Endodermal cell (in vitro differentiated cells): ENCODE measurements around the gene GOLT1A. TPM values are rescaled to one million over a fixed set of nuclear protein-coding genes. Genes with fewer than 3 reads are reported as not detected.

Experiments used
- DNase-seq: peaks from one replicate; pipeline ENCODE4 v3.0.0-alpha.2; 2017
- H3K27ac ChIP-seq: 2 replicates; pipeline ENCODE4 v1.5.1; 2013; ENCODE audit warnings: mild to moderate bottlenecking, low read depth, low read length, moderate library complexity
- H3K27me3 ChIP-seq: 2 replicates; pipeline ENCODE4 v1.6.1; 2013; ENCODE audit warnings: mild to moderate bottlenecking, low read length, moderate library complexity; ENCODE audit not compliant: insufficient read depth, control insufficient read depth, poor library complexity, severe bottlenecking
- H3K36me3 ChIP-seq: 2 replicates; pipeline ENCODE4 v1.7.0; 2013; ENCODE audit warnings: mild to moderate bottlenecking, low read length, moderate library complexity; ENCODE audit not compliant: control insufficient read depth, insufficient read depth
- H3K4me1 ChIP-seq: one replicate; pipeline ENCODE4 v1.7.0; 2013; ENCODE audit warnings: low read length; ENCODE audit not compliant: control insufficient read depth, insufficient read depth
- H3K4me3 ChIP-seq: 2 replicates; pipeline ENCODE4 v1.5.1; 2013; ENCODE audit warnings: mild to moderate bottlenecking, low read length, moderate library complexity
- H3K9ac ChIP-seq: 2 replicates; pipeline ENCODE4 v1.6.1; 2013; ENCODE audit warnings: mild to moderate bottlenecking, low read length, moderate library complexity; ENCODE audit not compliant: poor library complexity, severe bottlenecking; ENCODE audit errors: extremely low read depth
- H3K9me3 ChIP-seq: 2 replicates; pipeline ENCODE4 v1.6.1; 2013; ENCODE audit warnings: mild to moderate bottlenecking, low read length, moderate library complexity; ENCODE audit not compliant: control insufficient read depth
- H3K27ac Mint-ChIP-seq: 2 replicates; pipeline ENCODE4 v1.8.0; 2020; ENCODE audit warnings: mixed read lengths
- H3K27me3 Mint-ChIP-seq: 2 replicates; pipeline ENCODE4 v1.8.0; 2021; ENCODE audit warnings: mild to moderate bottlenecking, mixed read lengths; ENCODE audit not compliant: insufficient read depth
- H3K36me3 Mint-ChIP-seq: 2 replicates; pipeline ENCODE4 v1.8.0; 2020; ENCODE audit warnings: low read depth, mixed read lengths
- H3K4me1 Mint-ChIP-seq: 2 replicates; pipeline ENCODE4 v1.8.0; 2020; ENCODE audit warnings: mixed read lengths
- H3K4me3 Mint-ChIP-seq: 2 replicates; pipeline ENCODE4 v1.8.0; 2020; ENCODE audit warnings: mild to moderate bottlenecking, moderate library complexity, mixed read lengths
- H3K9me3 Mint-ChIP-seq: 2 replicates; pipeline ENCODE4 v1.8.0; 2020; ENCODE audit warnings: mild to moderate bottlenecking, mixed read lengths
- CTCF ChIP-seq: fragments of 200-600 bp; sonication (generic); conservative IDR thresholded peaks from 2 replicates; pipeline ENCODE4 v1.5.0; 2021; ENCODE audit warnings: antibody characterized with exemption, mild to moderate bottlenecking
- WGBS, 2 experiments: methylation state at CpG; one replicate each; pipeline versions ENCODE4 v1.1.5 to v1.1.7; 2013; ENCODE audit warnings: missing lambda C conversion rate in 2 of 2, mixed read lengths in 1 of 2; ENCODE audit not compliant: insufficient coverage in 1 of 2, insufficient read length in 1 of 2; 5-methylcytosine and 5-hydroxymethylcytosine counted together
- total RNA-seq, 2 donors: library from RNA; stranded (reverse); fragmentation: NEBNext Ultra II Directional in 1 of 2; extraction: Animal tissue kit (Norgen Biotek cat#: 25700) in 1 of 2; gene quantifications; 2 replicates in 1 of 2; 3 replicates in 1 of 2; pipeline ENCODE4 v1.2.1, GENCODE V29; 2021

Gene GOLT1A
- total RNA-seq, 2 donors from 2014 or later, result 1.8 to 6.2 TPM

GRCh38 chr1:204201348-204202040, 12.3 kb downstream of the GOLT1A start:
- H3K4me1 ChIP-seq, result no peaks in the 10 kb centered on the region
- WGBS, 2 experiments, result 92 to 98% methylated on average over 8 to 12 of the region's 12 CpGs
- no peak for TF ChIP-seq CTCF
- peaks cover 13% of the 10 kb centered on the region for H3K27me3 Mint-ChIP-seq
- no peaks in the 10 kb centered on the region for H3K36me3 ChIP-seq
- H3K4me3 Mint-ChIP-seq, result no peak overlapping the region
- no peak overlapping the region for H3K9ac ChIP-seq
- no peak overlapping the region for H3K4me3 ChIP-seq
- no peaks in the 10 kb centered on the region for H3K9me3 ChIP-seq
- no peak overlapping the region for H3K27ac ChIP-seq
- H3K4me1 Mint-ChIP-seq, result peaks cover 10% of the 10 kb centered on the region
- DNase-seq, result no peak
- peaks cover 16% of the 10 kb centered on the region for H3K27me3 ChIP-seq
- no peak overlapping the region for H3K27ac Mint-ChIP-seq
- no peaks in the 10 kb centered on the region for H3K9me3 Mint-ChIP-seq
- H3K36me3 Mint-ChIP-seq, result no peaks in the 10 kb centered on the region

GRCh38 chr1:204199579-204199978, 14.2 kb downstream of the GOLT1A start:
- Mint-ChIP-seq H3K27ac (no peak overlapping the region), H3K4me3 (no peak overlapping the region), H3K4me1 (peaks cover 15% of the 10 kb centered on the region), H3K27me3 (peaks cover 15% of the 10 kb centered on the region), H3K9me3 (no peaks in the 10 kb centered on the region), H3K36me3 (no peaks in the 10 kb centered on the region)
- Histone ChIP-seq H3K27ac (no peak overlapping the region), H3K27me3 (no peaks in the 10 kb centered on the region), H3K9ac (no peak overlapping the region), H3K4me3 (no peak overlapping the region), H3K4me1 (no peaks in the 10 kb centered on the region), H3K36me3 (no peaks in the 10 kb centered on the region), H3K9me3 (no peaks in the 10 kb centered on the region)
- WGBS, 2 experiments, result 93 to 94% methylated on average over 4 to 9 of the region's 9 CpGs
- TF ChIP-seq CTCF, result no peak
- DNase-seq, result no peak

GRCh38 chr1:204198348-204199340, 15.1 kb downstream of the GOLT1A start:
- no peaks in the 10 kb centered on the region for H3K9me3 Mint-ChIP-seq
- Histone ChIP-seq H3K4me3 (no peak overlapping the region), H3K27me3 (no peaks in the 10 kb centered on the region), H3K36me3 (no peaks in the 10 kb centered on the region), H3K27ac (no peak overlapping the region), H3K4me1 (no peaks in the 10 kb centered on the region), H3K9ac (no peak overlapping the region), H3K9me3 (no peaks in the 10 kb centered on the region)
- DNase-seq, result peak; percentile 88
- peaks cover 15% of the 10 kb centered on the region for H3K4me1 Mint-ChIP-seq
- H3K4me3 Mint-ChIP-seq, result no peak overlapping the region
- WGBS, 2 experiments, result 66 to 80% methylated on average over 10 to 18 of the region's 18 CpGs
- H3K27ac Mint-ChIP-seq, result peak overlapping the region; percentile 29
- no peaks in the 10 kb centered on the region for H3K36me3 Mint-ChIP-seq
- peaks cover 20% of the 10 kb centered on the region for H3K27me3 Mint-ChIP-seq
- peak; percentile 52 for TF ChIP-seq CTCF
